Measurements from ENCODE around the gene FGGY.

FGGY gene

GRCh38 chr1:59779949-59780348 lies 483.1 kb downstream of the FGGY start:
- DNase-seq (ENCODE audit: extremely low read depth in 1 of 2, low read depth in 1 of 2) = no peak

- no peak for DNase-seq (ENCODE audit: extremely low read depth in 1 of 2, low read depth in 1 of 2)
Observed at GRCh38 chr1:59788825-59789224, 491.9 kb downstream of the FGGY start.

GRCh38 chr1:59798600-59798999 lies 501.7 kb downstream of the FGGY start:
- no peak for DNase-seq (ENCODE audit: extremely low read depth in 1 of 2, low read depth in 1 of 2)

- DNase-seq (ENCODE audit: extremely low read depth in 1 of 2, low read depth in 1 of 2) = no peak
Observed at GRCh38 chr1:59803458-59804038, 506.7 kb downstream of the FGGY start.

- DNase-seq (ENCODE audit: extremely low read depth in 1 of 2, low read depth in 1 of 2) = no peak
Observed at GRCh38 chr1:59804301-59804700, 507.4 kb downstream of the FGGY start.

GRCh38 chr1:59805554-59805953 lies 508.7 kb downstream of the FGGY start:
- no peak for DNase-seq (ENCODE audit: extremely low read depth in 1 of 2, low read depth in 1 of 2)
